ENCODE data around the gene MAP3K20. TPM values are rescaled to one million over a fixed set of nuclear protein-coding genes. Genes with fewer than 3 reads are reported as not detected.

Gene MAP3K20
- total and polyA plus RNA-seq, 10 of the 15 experiments (the other 5 are each of a cell fraction or from before 2014, with no cell fraction given) = 0.04 to 5.6 (median 2.3) TPM

DNA sequence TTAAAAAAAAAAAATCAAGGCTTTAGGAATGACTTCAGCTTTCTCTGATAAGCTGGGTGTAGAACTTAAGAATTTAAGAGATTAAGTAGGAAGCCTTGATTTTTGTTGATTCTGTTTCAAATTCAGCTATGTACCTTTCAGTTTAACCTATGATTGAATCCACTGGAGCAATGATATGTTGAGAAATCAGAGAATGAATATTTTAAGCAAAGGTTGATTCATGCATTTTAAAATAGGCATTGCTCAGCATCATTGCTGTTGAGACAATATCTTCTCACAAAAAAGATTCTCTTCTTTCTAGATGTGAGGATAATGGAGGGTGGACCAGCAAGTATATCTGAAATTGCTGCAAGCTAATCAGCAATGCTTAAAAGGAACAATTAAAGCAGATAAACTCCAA, 109.8 kb downstream of the MAP3K20 start:
- H3K27me3 ChIP-seq (replicated peaks in 1 of 2; ENCODE audit: control insufficient read depth in 2 of 2, insufficient read depth in 2 of 2, low read length in 1 of 2) = no peaks in the 10 kb centered on the region
- ATAC-seq (no peak), FAIRE-seq (no peak), DNase-seq (ENCODE audit: low read depth, low spot score) (no peak)
- H3K9ac ChIP-seq (ENCODE audit: control insufficient read depth, insufficient read depth, low read length) = no peak overlapping the region
- no TSS peak for BruUV-seq (replicated peaks)
- H3K4me2 ChIP-seq (ENCODE audit: control insufficient read depth, insufficient read depth) = no peak overlapping the region
- H4K20me1 ChIP-seq (ENCODE audit: control insufficient read depth, insufficient read depth) = no peaks in the 10 kb centered on the region
- H3K36me3 ChIP-seq (ENCODE audit: control insufficient read depth in 2 of 2, insufficient read depth in 2 of 2, low read length in 1 of 2) = no peaks in the 10 kb centered on the region
- ChIA-PET CTCF (interaction anchor here (0.6 kb wide), 1 partner anchor 520 kb away, joined by 3 read pairs; no protein-coding TSS in a partner anchor), POLR2A (no interaction called here), SMC1A (ENCODE audit: uncharacterized antibody, unreplicated experiment) (no interaction called here), RAD21 (ENCODE audit: unreplicated experiment) (no interaction called here)
- in situ Hi-C loops (cut with MboI) (no loop called here), intact Hi-C loops (cut with micrococcal nuclease; ENCODE audit: unreplicated experiment) (no loop called here)
- H3K9me3 ChIP-seq (replicated peaks; ENCODE audit: control insufficient read depth, insufficient read depth, low read length) = no peaks in the 10 kb centered on the region
- TF ChIP-seq JUND (IDR thresholded peaks at IDR 0.05; ENCODE audit: low read depth, low read length) = no peak
- no peak for TF ChIP-seq NKRF (conservative IDR thresholded peaks at IDR 0.05)
- TF ChIP-seq RAD51 (IDR thresholded peaks at IDR 0.05) = no peak
- no peak for TF ChIP-seq RAD21 (IDR thresholded peaks at IDR 0.05; ENCODE audit: insufficient read depth, low read depth, low read length)
- TF ChIP-seq, protein P1, sequence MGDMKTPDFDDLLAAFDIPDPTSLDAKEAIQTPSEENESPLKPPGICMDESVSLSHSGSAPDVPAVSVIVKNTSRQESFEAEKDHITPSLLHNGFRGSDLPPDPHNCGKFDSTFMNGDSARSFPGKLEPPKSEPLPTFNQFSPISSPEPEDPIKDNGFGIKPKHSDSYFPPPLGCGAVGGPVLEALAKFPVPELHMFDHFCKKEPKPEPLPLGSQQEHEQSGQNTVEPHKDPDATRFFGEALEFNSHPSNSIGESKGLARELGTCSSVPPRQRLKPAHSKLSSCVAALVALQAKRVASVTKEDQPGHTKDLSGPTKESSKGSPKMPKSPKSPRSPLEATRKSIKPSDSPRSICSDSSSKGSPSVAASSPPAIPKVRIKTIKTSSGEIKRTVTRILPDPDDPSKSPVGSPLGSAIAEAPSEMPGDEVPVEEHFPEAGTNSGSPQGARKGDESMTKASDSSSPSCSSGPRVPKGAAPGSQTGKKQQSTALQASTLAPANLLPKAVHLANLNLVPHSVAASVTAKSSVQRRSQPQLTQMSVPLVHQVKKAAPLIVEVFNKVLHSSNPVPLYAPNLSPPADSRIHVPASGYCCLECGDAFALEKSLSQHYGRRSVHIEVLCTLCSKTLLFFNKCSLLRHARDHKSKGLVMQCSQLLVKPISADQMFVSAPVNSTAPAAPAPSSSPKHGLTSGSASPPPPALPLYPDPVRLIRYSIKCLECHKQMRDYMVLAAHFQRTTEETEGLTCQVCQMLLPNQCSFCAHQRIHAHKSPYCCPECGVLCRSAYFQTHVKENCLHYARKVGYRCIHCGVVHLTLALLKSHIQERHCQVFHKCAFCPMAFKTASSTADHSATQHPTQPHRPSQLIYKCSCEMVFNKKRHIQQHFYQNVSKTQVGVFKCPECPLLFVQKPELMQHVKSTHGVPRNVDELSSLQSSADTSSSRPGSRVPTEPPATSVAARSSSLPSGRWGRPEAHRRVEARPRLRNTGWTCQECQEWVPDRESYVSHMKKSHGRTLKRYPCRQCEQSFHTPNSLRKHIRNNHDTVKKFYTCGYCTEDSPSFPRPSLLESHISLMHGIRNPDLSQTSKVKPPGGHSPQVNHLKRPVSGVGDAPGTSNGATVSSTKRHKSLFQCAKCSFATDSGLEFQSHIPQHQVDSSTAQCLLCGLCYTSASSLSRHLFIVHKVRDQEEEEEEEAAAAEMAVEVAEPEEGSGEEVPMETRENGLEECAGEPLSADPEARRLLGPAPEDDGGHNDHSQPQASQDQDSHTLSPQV (IDR thresholded peaks at IDR 0.05) = no peak
- TF ChIP-seq STAT1 (conservative IDR thresholded peaks at IDR 0.05) = no peak
- no peak for TF ChIP-seq CBFB (IDR thresholded peaks at IDR 0.05; ENCODE audit: low read depth)
- TF ChIP-seq EGR1 (IDR thresholded peaks at IDR 0.05; ENCODE audit: borderline replicate concordance in 1 of 2, low read depth in 2 of 2, low read length in 2 of 2) = no peak
- H2AFZ ChIP-seq (ENCODE audit: control insufficient read depth, low read depth, low read length) = no peak overlapping the region
- no peak overlapping the region for H3K27ac ChIP-seq (ENCODE audit: control insufficient read depth, insufficient read depth)
- H3K4me1 ChIP-seq (ENCODE audit: control insufficient read depth, insufficient read depth, low read length) = no peaks in the 10 kb centered on the region
- H3K4me3 ChIP-seq = no peak overlapping the region
- H3K79me2 ChIP-seq (ENCODE audit: control insufficient read depth, insufficient read depth, low read length) = no peaks in the 10 kb centered on the region
